BJ (cell line): ENCODE measurements around the gene COMMD9. TPM values are rescaled to one million over a fixed set of nuclear protein-coding genes. Genes with fewer than 3 reads are reported as not detected.
A peak's percentile ranks its signal among the peaks of the same experiment; 100 is the strongest.

ENCODE experiments used
- CTCF ChIA-PET: fragments of 350-600 bp; formaldehyde crosslinking; extraction: SDS; loops from one replicate; lab custom pipeline; 2021; ENCODE audit warnings: antibody characterized with exemption, inconsistent platforms; lab: Yijun Ruan, JAX
- POLR2A ChIA-PET: fragments of 300-600 bp; sonication (Branson Sonifier 250); formaldehyde crosslinking; extraction: SDS; loops from one replicate; lab custom pipeline; 2021; ENCODE audit warnings: antibody characterized with exemption; lab: Charles Lee
- DNase-seq: peaks from one replicate; pipeline ENCODE4 v3.0.0-alpha.2; 2011; ENCODE audit warnings: low read depth
- H3K27me3 ChIP-seq: 2 replicates; pipeline ENCODE4 v1.6.0; 2011; ENCODE audit warnings: low read length; ENCODE audit not compliant: control insufficient read depth, insufficient read depth
- H3K36me3 ChIP-seq: 2 replicates; pipeline ENCODE4 v1.5.1; 2011; ENCODE audit warnings: low read length; ENCODE audit not compliant: control insufficient read depth, insufficient read depth
- H3K4me3 ChIP-seq: 2 replicates; pipeline ENCODE4 v1.5.1; 2011; ENCODE audit warnings: low read depth, mild to moderate bottlenecking, control low read depth, low read length
- polyA plus RNA-seq: library from polyadenylated mRNA; depleted of rRNA; stranded (reverse); fragments of >200 nt; gene quantifications from 2 replicates; pipeline ENCODE4 v1.2.3, GENCODE V29; 2011
- TF ChIP-seq, protein P1 (sequence below): IDR thresholded peaks from 2 replicates; pipeline ENCODE4 v1.5.1; 2011; ENCODE audit warnings: low read depth, mild to moderate bottlenecking, control low read depth, inconsistent platforms, low read length, moderate library complexity; ENCODE audit not compliant: insufficient read depth

COMMD9 gene
- polyA plus RNA-seq, 1 experiment = 89.9 TPM

DNA sequence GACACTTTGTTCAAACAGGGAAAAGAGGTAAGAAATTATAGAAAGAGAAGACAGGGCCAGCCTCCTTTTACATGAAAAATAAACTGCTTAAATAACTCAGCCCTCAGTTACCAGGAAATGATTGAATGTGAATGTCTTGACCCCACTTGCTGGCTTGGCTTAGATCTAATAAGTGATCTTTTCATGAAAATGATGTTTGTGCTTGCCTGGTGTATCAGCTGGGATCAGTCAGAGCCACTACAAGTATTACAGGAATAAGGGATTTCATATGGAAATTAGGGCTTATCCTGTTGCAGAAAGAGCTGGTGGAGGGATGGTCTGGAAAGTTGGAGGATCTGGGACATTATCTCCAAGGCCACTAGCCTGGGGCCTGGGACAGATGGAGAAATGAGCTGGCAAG lies 51.8 kb downstream of the COMMD9 start:
- TF ChIP-seq, protein P1, sequence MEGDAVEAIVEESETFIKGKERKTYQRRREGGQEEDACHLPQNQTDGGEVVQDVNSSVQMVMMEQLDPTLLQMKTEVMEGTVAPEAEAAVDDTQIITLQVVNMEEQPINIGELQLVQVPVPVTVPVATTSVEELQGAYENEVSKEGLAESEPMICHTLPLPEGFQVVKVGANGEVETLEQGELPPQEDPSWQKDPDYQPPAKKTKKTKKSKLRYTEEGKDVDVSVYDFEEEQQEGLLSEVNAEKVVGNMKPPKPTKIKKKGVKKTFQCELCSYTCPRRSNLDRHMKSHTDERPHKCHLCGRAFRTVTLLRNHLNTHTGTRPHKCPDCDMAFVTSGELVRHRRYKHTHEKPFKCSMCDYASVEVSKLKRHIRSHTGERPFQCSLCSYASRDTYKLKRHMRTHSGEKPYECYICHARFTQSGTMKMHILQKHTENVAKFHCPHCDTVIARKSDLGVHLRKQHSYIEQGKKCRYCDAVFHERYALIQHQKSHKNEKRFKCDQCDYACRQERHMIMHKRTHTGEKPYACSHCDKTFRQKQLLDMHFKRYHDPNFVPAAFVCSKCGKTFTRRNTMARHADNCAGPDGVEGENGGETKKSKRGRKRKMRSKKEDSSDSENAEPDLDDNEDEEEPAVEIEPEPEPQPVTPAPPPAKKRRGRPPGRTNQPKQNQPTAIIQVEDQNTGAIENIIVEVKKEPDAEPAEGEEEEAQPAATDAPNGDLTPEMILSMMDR = no peak
- no peak overlapping the region for H3K4me3 ChIP-seq
- no peaks in the 10 kb centered on the region for H3K36me3 ChIP-seq
- ChIA-PET CTCF (interaction anchor here (0.6 kb wide), 1 partner anchor 1246 kb away, joined by 3 read pairs; no protein-coding TSS in a partner anchor), POLR2A (no interaction called here)
- H3K27me3 ChIP-seq = peaks cover 7% of the 10 kb centered on the region
- DNase-seq = no peak

DNA sequence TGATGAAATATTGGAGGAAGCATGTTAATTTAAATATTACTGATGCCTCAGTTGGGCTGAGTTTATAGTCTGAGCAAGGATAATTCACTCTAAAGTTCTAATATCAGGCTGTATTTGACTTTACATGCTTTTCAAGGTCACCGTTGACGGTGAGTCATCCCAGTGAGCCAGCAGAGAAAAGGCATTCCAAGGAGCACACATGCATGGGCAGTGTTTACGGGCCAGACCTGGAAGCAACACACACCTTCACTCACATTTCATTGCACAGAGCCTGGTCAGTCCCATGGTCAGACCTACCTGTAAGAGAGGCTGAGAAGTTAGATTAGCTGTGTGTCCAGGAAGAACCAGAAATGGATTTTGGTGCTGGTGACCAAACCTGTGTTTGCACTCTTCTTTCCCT lies 53.5 kb downstream of the COMMD9 start:
- ChIA-PET CTCF (interaction anchor here (0.8 to 1.0 kb wide), 2 partner anchors 11 to 13 kb away, joined by 3 read pairs; no protein-coding TSS in a partner anchor), POLR2A (no interaction called here)
- TF ChIP-seq, protein P1 = no peak
- no peak for DNase-seq
- H3K27me3 ChIP-seq = peaks cover 2% of the 10 kb centered on the region
- H3K36me3 ChIP-seq = no peaks in the 10 kb centered on the region
- H3K4me3 ChIP-seq = no peak overlapping the region

DNA sequence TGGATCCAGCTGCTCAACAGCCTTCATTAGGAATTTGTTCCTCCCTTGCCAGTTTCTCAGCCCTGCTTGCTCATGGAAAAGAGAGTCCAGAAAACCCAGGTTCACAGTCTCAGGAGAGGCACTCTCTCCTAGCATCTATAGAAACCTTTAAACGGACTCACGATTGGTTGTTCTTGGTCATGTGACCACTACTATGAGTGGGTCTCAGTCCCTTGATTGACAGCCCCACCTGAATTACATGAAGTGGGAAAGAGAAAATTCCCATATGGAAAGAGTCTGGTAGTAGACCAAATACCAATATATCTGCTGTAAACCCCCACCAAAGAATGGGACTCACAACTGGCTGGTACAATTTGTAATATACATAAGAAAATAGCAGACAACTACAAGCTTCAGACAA lies 54.4 kb downstream of the COMMD9 start:
- Histone ChIP-seq H3K36me3 (no peaks in the 10 kb centered on the region), H3K4me3 (no peak overlapping the region), H3K27me3 (peaks cover 2% of the 10 kb centered on the region)
- POLR2A ChIA-PET = no interaction called here
- CTCF ChIA-PET = interaction anchor here (0.8 to 1.1 kb wide), 4 partner anchors 10 to 14 kb away, joined by 3 read pairs; no protein-coding TSS in a partner anchor
- TF ChIP-seq, protein P1 = no peak
- no peak for DNase-seq

DNA sequence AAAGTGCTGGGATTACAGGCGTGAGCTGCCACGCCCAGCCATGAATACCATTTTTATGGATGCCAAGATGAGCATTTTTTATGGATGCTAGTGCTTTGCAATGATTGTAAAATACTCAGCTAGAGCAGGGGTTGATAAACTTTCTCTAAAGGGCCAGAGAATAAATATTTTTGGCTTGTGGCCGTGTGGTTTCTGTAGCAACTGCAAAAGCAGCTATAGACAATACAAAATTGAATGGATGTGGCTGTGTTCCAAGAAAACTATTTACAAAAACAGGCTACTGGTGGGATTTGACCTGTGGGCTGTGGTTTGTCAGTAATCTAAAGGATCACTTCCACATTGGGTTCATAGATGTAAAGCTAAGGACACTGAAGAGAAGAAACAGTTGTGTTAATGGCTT lies 56.0 kb downstream of the COMMD9 start:
- TF ChIP-seq, protein P1 = no peak
- ChIA-PET POLR2A (no interaction called here), CTCF (no interaction called here)
- Histone ChIP-seq H3K4me3 (no peak overlapping the region), H3K27me3 (no peaks in the 10 kb centered on the region), H3K36me3 (no peaks in the 10 kb centered on the region)
- DNase-seq = no peak

DNA sequence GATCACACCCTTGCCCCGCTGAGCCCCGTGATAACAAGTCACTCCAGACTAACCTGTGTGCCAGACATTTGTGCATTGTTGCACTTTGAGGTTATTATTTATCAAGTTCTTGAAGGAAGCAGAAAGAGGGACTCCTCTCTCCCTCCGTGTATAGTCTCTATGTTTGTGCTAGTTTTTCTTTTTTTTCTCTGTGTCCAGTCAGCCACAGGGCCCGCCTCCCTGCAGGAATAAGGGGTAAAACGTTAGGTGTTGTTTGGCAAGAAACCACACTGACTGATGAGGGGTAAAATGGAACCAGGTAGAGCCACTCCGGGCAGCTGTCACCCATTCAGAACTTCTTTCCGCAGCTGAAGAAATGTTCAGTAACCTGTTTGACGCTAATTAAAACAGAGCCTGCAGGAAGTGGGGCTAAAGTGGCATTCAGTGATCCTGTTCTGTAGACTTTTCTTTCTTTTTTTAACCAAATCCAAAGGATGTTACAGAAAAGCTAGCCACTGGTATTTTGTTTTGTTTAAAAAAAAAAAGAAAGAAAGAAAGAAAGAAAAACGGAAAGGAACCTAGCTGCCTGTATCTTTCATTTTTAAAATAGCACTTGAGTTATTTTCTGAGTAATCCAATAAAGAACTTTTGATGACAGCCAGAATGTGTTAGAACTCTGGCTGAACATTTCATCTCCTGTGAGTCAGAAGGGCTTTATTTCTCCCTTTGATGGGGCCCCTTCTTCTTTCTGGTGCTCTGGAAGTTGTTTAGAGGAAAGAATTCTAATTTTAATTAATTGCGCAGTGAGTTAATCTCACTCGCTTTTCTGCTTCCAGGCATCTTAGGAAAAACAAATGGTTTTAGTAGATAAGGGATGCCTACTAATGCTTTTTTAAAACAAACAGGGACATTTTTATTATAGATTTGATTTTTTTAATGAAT lies 58.2 kb downstream of the COMMD9 start:
- ChIA-PET POLR2A (no interaction called here), CTCF (interaction anchor here (1.3 kb wide), 1 partner anchor 15 kb away, joined by 3 read pairs; no protein-coding TSS in a partner anchor)
- H3K27me3 ChIP-seq = no peaks in the 10 kb centered on the region
- H3K4me3 ChIP-seq = no peak overlapping the region
- H3K36me3 ChIP-seq = no peaks in the 10 kb centered on the region
- peak; percentile 35 for DNase-seq
- TF ChIP-seq, protein P1 = no peak
